Measurements from ENCODE around the gene LMAN2.
A peak's percentile ranks its signal among the peaks of the same experiment; 100 is the strongest.

The LMAN2 gene

GRCh38 chr5:177336112-177336511 lies 15.4 kb downstream of the LMAN2 start:
- Histone ChIP-seq H3K27ac (ENCODE audit: extremely low read depth, low read depth, low read length) (no peak overlapping the region), H3K9me3 (ENCODE audit: control insufficient read depth, insufficient read depth, low read depth, low read length) (no peaks in the 10 kb centered on the region), H3K36me3 (ENCODE audit: control insufficient read depth in 2 of 2, insufficient read depth in 1 of 2, low read length in 2 of 2) (peaks cover 11 to 87% of the 10 kb centered on the region in 2 experiments; a peak in 2 of 3 replicates), H3K4me3 (ENCODE audit: low read depth, low read length) (no peak overlapping the region), H3K4me1 (ENCODE audit: control insufficient read depth, insufficient read depth, low read length) (no peaks in the 10 kb centered on the region)
- POLR2A ChIA-PET = interaction anchor here (0.5 to 1.8 kb wide), 4 partner anchors 15 to 118 kb away, joined by 3 to 8 read pairs (median 4); partner anchors contain the start of gene LMAN2
- CTCF ChIA-PET = interaction anchor here (0.7 to 1.6 kb wide), 11 partner anchors 9 to 913 kb away, joined by 3 to 6 read pairs (median 5); no protein-coding TSS in a partner anchor
- TF ChIP-seq ZNF837 (tag by site-specific recombination; IDR thresholded peaks at IDR 0.05) = no peak
- peak; percentile 90 for TF ChIP-seq CTCF (tag by site-specific recombination; IDR thresholded peaks at IDR 0.05)
- TF ChIP-seq ZNF2 (tag by site-specific recombination; IDR thresholded peaks at IDR 0.05) = peak; percentile 66; the same call in 1 of the 2 replicates
- peak; percentile 74 for TF ChIP-seq ZIC2 (tag by site-specific recombination; IDR thresholded peaks at IDR 0.05)
- peak; percentile 82 for TF ChIP-seq GLIS1 (tag by site-specific recombination; IDR thresholded peaks at IDR 0.05)

GRCh38 chr5:177335701-177336065 lies 15.8 kb downstream of the LMAN2 start:
- ChIA-PET CTCF (interaction anchor here (0.7 to 1.6 kb wide), 9 partner anchors 12 to 913 kb away, joined by 3 to 6 read pairs (median 5); no protein-coding TSS in a partner anchor), POLR2A (interaction anchor here (1.6 to 1.8 kb wide), 2 partner anchors 16 to 119 kb away, joined by 3 to 8 read pairs; partner anchors contain the start of gene LMAN2)
- Histone ChIP-seq H3K9me3 (ENCODE audit: control insufficient read depth, insufficient read depth, low read depth, low read length) (no peaks in the 10 kb centered on the region), H3K4me3 (ENCODE audit: low read depth, low read length) (no peak overlapping the region), H3K4me1 (ENCODE audit: control insufficient read depth, insufficient read depth, low read length) (no peaks in the 10 kb centered on the region), H3K27ac (ENCODE audit: extremely low read depth, low read depth, low read length) (no peak overlapping the region), H3K36me3 (ENCODE audit: control insufficient read depth in 2 of 2, insufficient read depth in 1 of 2, low read length in 2 of 2) (peaks cover 11 to 91% of the 10 kb centered on the region in 2 experiments; a peak in 2 of 3 replicates)
- TF ChIP-seq HOXA7 (CRISPR knock-in tag; IDR thresholded peaks at IDR 0.05; ENCODE audit: borderline replicate concordance) (no peak), GLIS1 (tag by site-specific recombination; IDR thresholded peaks at IDR 0.05) (no peak), INSM2 (tag by site-specific recombination; IDR thresholded peaks at IDR 0.05) (no peak), MZF1 (tag by site-specific recombination; IDR thresholded peaks at IDR 0.05; ENCODE audit: borderline replicate concordance) (no peak), PRDM2 (tag by site-specific recombination; IDR thresholded peaks at IDR 0.05; ENCODE audit: borderline replicate concordance) (no peak), ZNF747 (tag by site-specific recombination; IDR thresholded peaks at IDR 0.05) (no peak)
